ENCODE data around the gene PKP4. TPM values are rescaled to one million over a fixed set of nuclear protein-coding genes. Genes with fewer than 3 reads are reported as not detected.
A peak's percentile ranks its signal among the peaks of the same experiment; 100 is the strongest.
"Not testable (repeated sequence)": the region's sequence is repeated elsewhere in the genome, so short reads cannot be mapped to it uniquely, and the experiment has no call there.

PKP4 gene
- total and polyA plus RNA-seq, 5 experiments from 2014 or later = 0.34 to 25.7 (median 1.5) TPM

- POLR2A ChIA-PET = interaction anchor here (0.6 to 1.6 kb wide), 2 partner anchors 16 to 1134 kb away, joined by 4 to 5 read pairs; no protein-coding TSS in a partner anchor
Observed at GRCh38 chr2:158457826-158458616, 1.3 kb downstream of the PKP4 start.

GRCh38 chr2:158458617-158458920 lies 1.8 kb downstream of the PKP4 start:
- Mint-ChIP-seq H3K27me3 (peaks cover 0 to 9% (median 0%) of the 10 kb centered on the region in 5 donors), H3K27ac (peak overlapping the region in 5 of 10 donors; percentile 42 to 93 (median 82)), H3K36me3 (no peaks in the 10 kb centered on the region), H3K9me3 (no peaks in the 10 kb centered on the region), H3K4me3 (peak overlapping the region; percentile 90 to 98 (median 95)), H3K4me1 (peaks cover 11 to 26% (median 17%) of the 10 kb centered on the region in 4 donors)
- ATAC-seq (no peak), DNase-seq (no peak)
- POLR2A ChIA-PET = no interaction called here

More at GRCh38 chr2:158457826-158458616, 1.3 kb downstream of the PKP4 start:
- Mint-ChIP-seq H3K4me3 (peak overlapping the region; percentile 90 to 98 (median 95)), H3K27me3 (peaks cover 0 to 11% (median 0%) of the 10 kb centered on the region in 5 donors), H3K4me1 (peaks cover 11 to 26% (median 17%) of the 10 kb centered on the region in 4 donors), H3K27ac (peak overlapping the region; percentile 42 to 94 (median 88)), H3K36me3 (no peaks in the 10 kb centered on the region), H3K9me3 (no peaks in the 10 kb centered on the region)
- DNase-seq (peak; percentile 28 to 79 (median 57)), ATAC-seq (peak; percentile 59 to 60)

DNA sequence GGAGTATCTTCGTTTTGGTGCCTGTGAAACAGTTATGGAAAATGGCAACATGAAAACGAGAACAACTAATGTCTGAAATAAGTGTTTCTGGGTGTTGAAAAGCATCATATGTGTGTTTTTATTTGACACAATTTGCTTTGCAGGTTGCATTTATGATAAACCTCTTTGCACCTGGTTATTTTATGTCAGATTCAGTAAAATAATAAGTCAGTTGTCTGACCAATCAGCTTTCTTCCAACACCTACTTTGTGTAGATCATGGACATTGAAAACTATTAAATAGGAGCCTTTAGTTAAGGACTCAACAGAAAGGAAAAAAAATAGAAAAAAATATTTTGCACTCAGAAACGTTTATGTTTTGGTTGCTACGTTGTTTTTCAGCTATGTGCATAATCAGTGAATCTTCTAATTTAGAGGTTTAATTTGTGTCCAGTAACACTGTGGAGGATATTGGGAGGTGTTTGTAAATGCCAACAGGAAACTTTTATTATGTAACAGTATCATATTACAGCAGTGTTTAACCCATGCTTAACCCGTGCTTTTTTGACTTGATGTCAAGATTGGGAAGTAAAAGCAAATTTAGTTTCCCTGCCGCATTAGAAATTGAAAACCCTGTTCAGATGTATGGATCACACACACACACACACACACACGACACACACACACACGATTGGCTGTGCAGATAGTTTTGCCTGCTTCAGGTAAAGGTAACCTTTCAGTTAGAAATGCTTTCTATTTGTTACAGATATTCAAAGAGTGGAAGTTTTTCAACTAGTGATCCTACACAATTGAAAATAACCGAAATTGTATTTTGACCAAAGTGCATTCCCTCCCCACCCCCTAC lies 2.6 kb downstream of the PKP4 start:
- Mint-ChIP-seq H3K27ac (no peak overlapping the region), H3K27me3 (peaks cover 0 to 5% (median 0%) of the 10 kb centered on the region in 5 donors), H3K4me1 (peaks cover 11 to 26% (median 17%) of the 10 kb centered on the region in 4 donors), H3K36me3 (no peaks in the 10 kb centered on the region), H3K9me3 (no peaks in the 10 kb centered on the region), H3K4me3 (peak overlapping the region in 4 of 10 donors; percentile 17 to 98 (median 80))
- POLR2A ChIA-PET = no interaction called here
- ATAC-seq (no peak), DNase-seq (no peak)

GRCh38 chr2:158460632-158461297 lies 4.0 kb downstream of the PKP4 start:
- Mint-ChIP-seq H3K36me3 (no peaks in the 10 kb centered on the region), H3K4me3 (no peak overlapping the region), H3K4me1 (peaks cover 11 to 26% (median 17%) of the 10 kb centered on the region in 4 donors), H3K9me3 (no peaks in the 10 kb centered on the region), H3K27me3 (peaks cover 0 to 5% (median 0%) of the 10 kb centered on the region in 5 donors), H3K27ac (no peak overlapping the region)
- no peak for DNase-seq
- POLR2A ChIA-PET = no interaction called here
- ATAC-seq = no peak

GRCh38 chr2:158463496-158464095 lies 6.8 kb downstream of the PKP4 start:
- DNase-seq (no peak), ATAC-seq (no peak)
- no peak overlapping the region for H3K4me3 Mint-ChIP-seq
- peaks cover 0 to 7% (median 4%) of the 10 kb centered on the region in 4 donors for H3K4me1 Mint-ChIP-seq
- POLR2A ChIA-PET = no interaction called here
- H3K9me3 Mint-ChIP-seq = no peaks in the 10 kb centered on the region
- peaks cover 0 to 2% (median 0%) of the 10 kb centered on the region in 5 donors for H3K27me3 Mint-ChIP-seq
- H3K27ac Mint-ChIP-seq = no peak overlapping the region
- no peaks in the 10 kb centered on the region for H3K36me3 Mint-ChIP-seq

DNA sequence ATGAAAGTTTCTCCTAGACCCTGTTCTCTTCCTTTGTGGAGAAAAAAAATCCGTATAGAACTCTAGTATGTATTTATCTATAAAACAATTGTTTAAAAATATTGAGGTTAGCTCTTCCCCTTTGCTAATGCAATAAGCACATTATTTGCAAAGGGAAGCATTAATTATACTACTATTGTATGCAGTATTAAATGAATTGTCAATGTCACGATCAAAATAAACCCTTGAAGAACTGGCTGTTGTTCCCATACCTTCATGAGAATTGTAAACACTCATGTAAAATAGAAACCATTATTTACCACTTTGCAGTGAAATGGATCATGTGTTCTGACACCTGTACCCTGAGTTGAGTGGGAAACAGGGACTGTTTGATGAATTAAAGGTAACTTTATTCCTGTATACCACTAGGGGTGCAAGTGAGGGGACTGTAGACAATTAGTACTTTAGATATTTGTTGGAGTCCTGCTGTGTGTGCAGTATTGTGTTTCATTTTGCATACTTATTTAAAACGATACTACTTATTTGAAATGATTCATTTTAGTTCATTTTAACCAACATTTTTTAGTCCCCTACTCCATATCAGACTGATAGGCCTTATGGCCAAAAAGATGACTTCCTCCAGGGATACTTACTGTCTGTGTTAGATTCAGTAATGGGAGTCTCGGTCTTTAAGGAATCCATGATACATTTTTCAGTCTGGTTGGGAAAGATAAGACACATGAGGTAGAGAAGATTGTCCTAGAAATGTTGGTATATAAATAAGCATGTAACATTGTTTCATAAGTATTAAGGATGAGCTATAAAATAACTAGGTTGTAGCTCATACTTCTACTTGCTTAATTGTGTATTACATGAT lies 7.9 kb downstream of the PKP4 start:
- ATAC-seq = peak; percentile 71 to 72
- Mint-ChIP-seq H3K4me1 (peaks cover 0 to 5% (median 2%) of the 10 kb centered on the region in 4 donors), H3K36me3 (no peaks in the 10 kb centered on the region), H3K4me3 (no peak overlapping the region), H3K9me3 (no peaks in the 10 kb centered on the region), H3K27ac (no peak overlapping the region), H3K27me3 (no peaks in the 10 kb centered on the region)
- POLR2A ChIA-PET = no interaction called here
- DNase-seq = peak in 2 of 10 donors; percentile 12 to 18

DNA sequence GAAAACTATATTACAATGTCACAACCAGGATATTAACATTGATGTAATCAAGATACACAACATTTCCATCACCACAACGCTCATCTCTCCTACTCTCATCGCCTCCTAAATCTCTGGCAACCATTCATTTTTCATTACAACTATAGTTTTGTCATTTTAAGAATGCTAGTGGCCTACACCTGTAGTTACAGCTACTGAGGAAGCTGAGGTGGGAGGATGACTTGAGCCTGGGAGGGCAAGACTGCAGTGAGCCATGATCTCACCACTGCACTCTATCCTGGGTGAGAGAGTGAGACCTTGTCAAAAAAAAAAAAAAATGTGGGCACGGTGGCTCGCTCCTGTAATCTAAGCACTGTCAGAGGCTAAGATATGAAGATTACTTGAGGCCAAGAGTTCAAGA lies 10.5 kb downstream of the PKP4 start:
- Mint-ChIP-seq H3K4me3 (no peak overlapping the region), H3K36me3 (peaks cover 0 to 5% (median 0%) of the 10 kb centered on the region in 3 donors), H3K9me3 (peaks cover 0 to 2% (median 0%) of the 10 kb centered on the region in 9 donors), H3K27me3 (no peaks in the 10 kb centered on the region), H3K4me1 (no peaks in the 10 kb centered on the region), H3K27ac (no peak overlapping the region)
- ATAC-seq (no peak), DNase-seq (no peak)
- POLR2A ChIA-PET = no interaction called here

- H3K9me3 Mint-ChIP-seq, ATAC-seq, H3K27ac Mint-ChIP-seq, DNase-seq, H3K27me3 Mint-ChIP-seq, H3K4me3 Mint-ChIP-seq: not testable (repeated sequence)
- H3K4me1 Mint-ChIP-seq = peaks cover 8 to 17% (median 10%) of the 10 kb centered on the region in 4 donors
- peaks cover 0 to 10% (median 0%) of the 10 kb centered on the region in 3 donors for H3K36me3 Mint-ChIP-seq
- POLR2A ChIA-PET = interaction anchor here (0.6 to 1.3 kb wide), 2 partner anchors 15 to 929 kb away, joined by 3 to 5 read pairs; partner anchors contain the start of gene PKP4
Observed at GRCh38 chr2:158472829-158473228, 16.1 kb downstream of the PKP4 start.

DNA sequence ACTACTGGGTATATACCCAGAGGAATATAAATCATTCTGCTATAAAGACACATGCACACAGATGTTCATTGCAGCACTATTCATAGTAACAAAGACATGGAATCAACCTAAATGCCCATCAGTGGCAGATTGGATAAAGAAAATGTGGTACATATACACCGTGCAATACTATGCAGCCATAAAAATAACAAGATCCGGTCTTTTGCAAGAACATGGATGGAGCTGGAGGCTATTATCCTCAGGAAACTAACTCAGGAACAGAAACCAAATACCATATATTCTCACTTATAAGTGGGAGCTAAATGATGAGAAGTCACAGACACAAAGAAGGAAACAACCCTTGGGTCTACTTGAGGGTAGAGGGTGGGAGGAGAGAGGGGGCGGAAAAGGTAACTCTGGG lies 16.5 kb downstream of the PKP4 start:
- peaks cover 0 to 10% (median 0%) of the 10 kb centered on the region in 3 donors for H3K36me3 Mint-ChIP-seq
- DNase-seq, H3K4me3 Mint-ChIP-seq, ATAC-seq, H3K27me3 Mint-ChIP-seq, H3K9me3 Mint-ChIP-seq: not testable (repeated sequence)
- H3K4me1 Mint-ChIP-seq = peaks cover 10 to 21% (median 13%) of the 10 kb centered on the region in 4 donors
- peak overlapping the region in 1 of 10 donors; percentile 5 for H3K27ac Mint-ChIP-seq
- POLR2A ChIA-PET = interaction anchor here (0.6 to 1.3 kb wide), 2 partner anchors 16 to 930 kb away, joined by 3 to 5 read pairs; partner anchors contain the start of gene PKP4

DNA sequence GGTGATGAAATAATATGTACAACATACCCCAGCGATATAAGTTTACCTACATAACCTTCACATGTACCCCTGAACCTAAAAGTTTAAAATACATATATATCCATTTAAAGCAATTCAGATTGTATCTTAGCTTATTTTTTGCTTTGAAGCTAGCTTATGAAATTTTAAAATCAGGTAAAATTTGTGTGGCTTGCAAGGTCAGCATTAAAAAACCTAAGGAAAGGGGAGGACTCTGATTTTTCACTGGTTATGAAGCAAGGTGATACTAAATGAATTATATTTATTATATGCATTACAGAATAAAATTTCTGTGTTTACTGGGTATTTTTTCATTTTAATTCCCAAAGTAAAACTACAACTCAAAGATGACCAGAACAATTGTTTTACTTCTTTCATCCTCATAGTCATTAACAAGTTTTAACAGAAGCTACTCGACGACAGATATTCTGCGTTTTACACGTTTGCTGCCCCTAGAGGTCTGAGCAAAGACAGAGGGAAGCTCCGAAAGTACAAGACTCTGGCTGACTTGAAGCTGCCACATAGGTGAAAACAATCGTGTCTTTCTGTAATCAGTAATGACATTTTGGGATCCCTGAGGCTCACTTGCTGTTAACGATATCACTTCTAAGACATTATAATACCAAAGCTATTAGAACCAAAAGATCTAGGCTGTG lies 17.1 kb downstream of the PKP4 start:
- no peak overlapping the region for H3K4me3 Mint-ChIP-seq
- H3K27ac Mint-ChIP-seq = peak overlapping the region in 1 of 10 donors; percentile 40
- POLR2A ChIA-PET = interaction anchor here (0.6 to 1.3 kb wide), 2 partner anchors 16 to 930 kb away, joined by 3 to 5 read pairs; partner anchors contain the start of gene PKP4
- peaks cover 0 to 6% (median 0%) of the 10 kb centered on the region in 9 donors for H3K9me3 Mint-ChIP-seq
- DNase-seq (no peak), ATAC-seq (no peak)
- no peaks in the 10 kb centered on the region for H3K27me3 Mint-ChIP-seq
- H3K4me1 Mint-ChIP-seq = peaks cover 11 to 22% (median 15%) of the 10 kb centered on the region in 4 donors
- peaks cover 0 to 10% (median 0%) of the 10 kb centered on the region in 3 donors for H3K36me3 Mint-ChIP-seq

DNA sequence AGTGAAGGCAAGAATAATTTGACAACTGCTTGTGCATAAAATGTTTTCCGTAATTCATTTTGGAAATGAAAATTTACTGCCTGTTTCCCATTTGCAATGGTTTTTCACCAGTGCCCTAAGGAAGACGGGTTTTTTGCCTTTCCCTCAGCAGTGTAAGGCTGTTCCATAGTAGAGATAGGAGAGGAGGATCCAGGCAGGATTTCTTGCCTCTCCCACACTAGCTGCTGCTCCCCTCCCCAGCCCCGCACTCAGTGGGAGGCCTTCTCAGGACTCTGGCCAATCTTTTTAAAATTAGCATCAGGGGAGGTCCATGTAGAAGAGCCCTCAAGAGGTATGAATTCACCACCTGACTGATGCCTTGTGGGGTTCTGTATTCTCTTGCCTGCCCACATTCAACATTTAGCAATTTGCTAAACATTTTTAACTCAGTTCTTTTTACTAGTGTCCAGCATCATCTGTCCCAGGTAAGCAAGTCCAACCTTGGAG lies 17.8 kb downstream of the PKP4 start:
- peak overlapping the region in 2 of 10 donors; percentile 5 to 40 for H3K27ac Mint-ChIP-seq
- H3K4me3 Mint-ChIP-seq, H3K27me3 Mint-ChIP-seq, H3K9me3 Mint-ChIP-seq, DNase-seq, ATAC-seq, POLR2A ChIA-PET: not testable (repeated sequence)
- H3K4me1 Mint-ChIP-seq = peaks cover 11 to 22% (median 15%) of the 10 kb centered on the region in 4 donors
- H3K36me3 Mint-ChIP-seq = peaks cover 0 to 10% (median 0%) of the 10 kb centered on the region in 3 donors
